DLD1 (cell line): ENCODE measurements around the gene MANF.

Source experiments
- in situ Hi-C: cut with HindIII; loops from 2 replicates; pipeline ENCODE4 v1.10.0; 2017; ENCODE audit warnings: low sequenced_read_pairs

The MANF gene

GRCh38 chr3:51368276-51368675 is 16.8 kb upstream of the MANF start:
- in situ Hi-C loops: loop anchor here (25.0 kb wide), 1 partner anchor 256 kb away; no protein-coding TSS in a partner anchor

- in situ Hi-C loops: loop anchor here (25.0 kb wide), 1 partner anchor 260 kb away; no protein-coding TSS in a partner anchor
Measured at GRCh38 chr3:51371943-51372557, 13.0 kb upstream of the MANF start.

GRCh38 chr3:51373658-51374421 is 11.3 kb upstream of the MANF start:
- in situ Hi-C loops: loop anchor here (25.0 kb wide), 1 partner anchor 262 kb away; no protein-coding TSS in a partner anchor

GRCh38 chr3:51374456-51374855 is 10.6 kb upstream of the MANF start:
- in situ Hi-C loops: loop anchor here (25.0 kb wide), 1 partner anchor 262 kb away; no protein-coding TSS in a partner anchor

DNA sequence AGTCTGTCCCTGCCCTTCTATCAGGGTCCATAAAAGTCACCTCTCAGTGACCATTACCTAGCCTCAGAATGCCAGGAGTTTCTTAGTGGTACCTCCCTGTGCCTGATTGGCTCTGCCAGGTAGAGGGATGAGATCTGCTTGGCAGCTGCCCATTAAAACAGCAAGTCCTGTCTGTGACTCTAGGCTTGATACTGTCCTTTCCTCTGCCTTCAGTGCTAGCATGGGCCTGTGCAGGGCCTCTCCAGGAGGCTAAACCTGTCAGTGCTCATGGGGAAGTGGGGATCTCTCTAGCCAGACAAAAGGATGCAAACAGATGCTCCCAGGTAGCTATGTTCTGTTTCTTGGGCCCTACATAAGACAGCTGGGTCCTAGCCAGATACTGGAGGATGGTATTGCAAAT is 10.0 kb upstream of the MANF start:
- in situ Hi-C loops: loop anchor here (25.0 kb wide), 1 partner anchor 1038 kb away; the partner anchor contains the start of genes RASSF1, TUSC2 and ZMYND10

- in situ Hi-C loops: loop anchor here (25.0 kb wide), 1 partner anchor 1038 kb away; the partner anchor contains the start of genes RASSF1, TUSC2 and ZMYND10
Measured at GRCh38 chr3:51375571-51375970, 9.5 kb upstream of the MANF start.

DNA sequence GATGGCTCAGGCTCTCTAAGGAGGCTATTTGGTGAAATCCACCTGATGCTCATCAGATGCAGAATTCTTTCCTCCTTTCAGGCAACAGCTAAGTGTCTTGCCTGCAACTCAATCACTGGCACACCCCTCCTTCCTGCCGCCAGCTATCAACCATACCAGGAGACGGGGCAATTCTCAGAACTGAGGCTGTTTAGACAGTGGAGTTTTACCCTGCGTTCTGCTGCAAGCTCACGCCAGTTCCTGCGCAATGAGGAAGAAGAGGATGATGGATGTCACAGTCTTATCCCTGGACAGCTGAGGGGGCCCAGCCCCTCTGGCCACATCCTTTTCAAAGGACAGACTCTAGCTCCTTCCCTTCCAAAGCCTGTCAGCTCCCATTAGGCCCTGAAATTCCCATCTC is 7.0 kb upstream of the MANF start:
- in situ Hi-C loops: loop anchor here (25.0 kb wide), 1 partner anchor 1041 kb away; the partner anchor contains the start of genes RASSF1, TUSC2 and ZMYND10

DNA sequence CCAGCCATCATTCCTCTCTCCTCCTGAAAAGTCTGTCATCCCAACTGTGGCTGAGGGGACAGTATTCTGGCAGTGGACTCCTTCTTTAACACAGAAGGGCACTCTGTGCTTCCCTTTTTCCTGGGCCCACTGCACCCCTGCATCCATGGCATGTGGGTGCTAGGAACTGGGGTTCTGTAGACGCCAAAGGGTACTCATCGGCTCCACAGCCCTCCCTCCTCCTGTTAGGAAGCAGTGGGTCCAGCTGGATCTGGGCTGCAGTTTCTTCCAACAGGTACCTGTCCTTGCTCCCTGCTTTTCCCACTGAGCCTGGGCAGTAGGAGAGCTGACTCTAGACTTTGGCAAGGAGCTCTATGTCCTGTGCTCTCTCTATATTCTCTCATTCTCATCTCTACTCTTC is 6.4 kb upstream of the MANF start:
- in situ Hi-C loops: loop anchor here (25.0 kb wide), 1 partner anchor 1041 kb away; the partner anchor contains the start of genes RASSF1, TUSC2 and ZMYND10

- in situ Hi-C loops: loop anchor here (25.0 kb wide), 1 partner anchor 1042 kb away; the partner anchor contains the start of genes RASSF1, TUSC2 and ZMYND10
Measured at GRCh38 chr3:51379301-51379700, 5.8 kb upstream of the MANF start.

- in situ Hi-C loops: loop anchor here (25.0 kb wide), 1 partner anchor 1043 kb away; the partner anchor contains the start of genes RASSF1, TUSC2 and ZMYND10
Measured at GRCh38 chr3:51379746-51380455, 5.2 kb upstream of the MANF start.

DNA sequence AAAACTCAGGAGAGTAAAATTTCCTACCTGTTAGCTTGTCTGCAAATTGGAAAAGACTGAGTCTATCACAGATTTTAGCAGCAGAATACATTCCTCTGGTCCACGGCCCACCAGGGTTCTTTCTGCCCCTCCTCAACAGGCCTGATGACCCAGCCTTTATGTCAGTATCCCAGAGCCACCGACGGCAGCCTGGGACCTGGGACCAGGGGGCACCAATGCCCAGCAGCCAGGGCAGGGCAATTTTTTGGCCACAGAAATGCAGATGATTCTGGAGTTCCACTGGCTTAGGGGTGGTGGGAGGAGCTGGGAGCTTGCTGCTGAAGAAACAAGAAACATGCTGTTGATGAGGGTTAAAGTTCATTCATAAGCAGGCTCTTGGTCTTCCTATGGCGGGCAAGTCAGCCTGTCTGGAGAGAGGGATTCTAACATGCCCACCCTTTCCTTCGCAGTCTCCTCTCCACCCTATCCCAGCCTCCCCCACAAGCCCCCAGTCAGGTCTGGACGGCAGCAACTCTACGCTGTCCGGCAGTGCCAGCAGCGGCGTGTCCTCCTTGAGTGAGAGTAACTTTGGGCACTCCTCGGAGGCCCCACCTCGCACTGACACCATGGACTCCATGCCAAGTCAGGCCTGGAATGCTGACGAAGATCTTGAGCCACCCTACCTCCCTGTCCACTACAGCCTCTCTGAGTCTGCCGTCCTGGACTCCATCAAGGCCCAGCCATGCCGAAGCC is 4.3 kb upstream of the MANF start:
- in situ Hi-C loops: loop anchor here (25.0 kb wide), 1 partner anchor 1043 kb away; the partner anchor contains the start of genes RASSF1, TUSC2 and ZMYND10

DNA sequence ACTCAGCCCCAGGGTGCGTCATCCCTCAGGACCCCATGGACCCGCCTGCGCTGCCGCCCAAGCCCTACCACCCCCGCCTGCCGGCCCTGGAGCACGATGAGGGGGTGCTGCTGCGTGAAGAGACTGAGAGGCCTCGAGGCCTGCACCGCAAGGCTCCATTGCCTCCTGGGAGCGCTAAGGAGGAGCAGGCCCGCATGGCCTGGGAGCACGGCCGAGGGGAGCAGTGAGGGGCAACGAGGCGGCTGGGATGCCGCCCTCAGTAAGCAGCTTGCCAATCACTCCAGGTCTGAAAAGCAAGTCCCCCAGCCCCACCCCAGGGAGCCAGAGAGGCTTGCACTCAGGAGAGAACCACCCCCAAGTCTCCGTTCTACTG is 3.8 kb upstream of the MANF start:
- in situ Hi-C loops: loop anchor here (25.0 kb wide), 1 partner anchor 1044 kb away; the partner anchor contains the start of genes RASSF1, TUSC2 and ZMYND10

- in situ Hi-C loops: loop anchor here (25.0 kb wide), 1 partner anchor 1045 kb away; the partner anchor contains the start of genes RASSF1, TUSC2 and ZMYND10
Measured at GRCh38 chr3:51382076-51382745, 2.9 kb upstream of the MANF start.

DNA sequence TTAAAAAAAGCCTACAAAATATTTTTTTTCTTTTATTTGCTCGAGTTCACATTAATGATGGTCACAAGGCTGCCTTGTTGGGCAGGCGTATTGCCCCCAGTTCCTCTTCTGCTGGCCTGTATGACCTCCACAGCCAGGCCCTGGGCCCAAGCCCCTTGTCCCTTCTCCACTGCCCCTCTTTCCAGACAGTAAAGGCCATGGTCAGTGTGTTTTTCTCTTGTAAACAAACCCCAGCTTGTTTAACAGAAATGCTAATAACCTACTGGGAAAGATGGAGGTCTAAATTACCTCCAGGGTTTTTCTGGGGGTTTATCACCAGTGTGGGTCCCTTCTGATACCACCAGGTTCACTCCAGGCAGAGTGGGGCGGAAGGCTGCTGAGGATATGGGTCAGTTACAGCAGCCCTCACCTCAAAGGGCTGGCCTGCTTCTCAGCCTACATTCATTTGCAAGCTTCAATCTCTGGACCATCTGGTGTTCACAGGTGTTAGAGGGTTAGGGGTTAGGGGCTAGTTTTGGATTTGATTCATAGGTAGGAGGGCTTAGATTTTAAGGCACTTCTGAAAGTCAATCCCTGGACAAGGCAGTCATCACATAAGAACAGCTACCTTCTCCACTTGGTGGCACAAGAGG is 2.0 kb upstream of the MANF start:
- in situ Hi-C loops: loop anchor here (25.0 kb wide), 1 partner anchor 1046 kb away; the partner anchor contains the start of genes RASSF1, TUSC2 and ZMYND10

DNA sequence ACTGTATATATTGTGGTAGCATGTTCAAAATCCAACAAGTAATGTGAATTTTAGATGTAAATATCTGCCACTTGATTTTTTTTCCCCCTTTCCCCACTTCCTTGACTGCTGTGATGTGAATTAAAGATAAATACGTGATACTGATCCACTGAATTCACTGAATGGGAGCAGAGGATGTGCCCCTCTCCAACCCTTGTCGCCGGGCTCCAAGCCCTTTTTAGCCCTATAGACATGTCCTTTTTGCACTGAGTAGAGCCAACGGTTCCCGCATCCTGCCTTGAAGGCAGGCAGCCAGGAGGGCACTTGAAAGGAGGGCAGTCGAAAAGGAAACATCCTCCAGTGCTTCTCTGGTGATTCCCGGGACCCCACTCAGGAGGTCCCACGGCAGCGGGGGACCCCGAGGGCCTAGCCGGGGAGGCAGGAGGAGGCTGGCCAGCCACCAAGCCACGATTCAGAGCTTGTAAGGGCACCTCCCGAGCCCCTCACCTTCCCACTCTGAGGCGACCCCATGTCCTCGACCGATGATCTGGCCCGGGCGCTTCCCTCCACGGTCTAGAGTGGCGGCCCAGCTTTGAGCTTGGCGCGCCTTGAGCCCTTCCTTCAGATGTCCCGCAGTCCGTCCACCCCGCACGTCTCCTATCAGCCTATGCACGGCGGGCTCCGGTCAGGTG is 901 bp upstream of the MANF start:
- in situ Hi-C loops: loop anchor here (25.0 kb wide), 1 partner anchor 1047 kb away; the partner anchor contains the start of genes RASSF1, TUSC2 and ZMYND10

- in situ Hi-C loops: loop anchor here (25.0 kb wide), 1 partner anchor 1048 kb away; the partner anchor contains the start of genes RASSF1, TUSC2 and ZMYND10
Measured at GRCh38 chr3:51385621-51386091, 565 bp downstream of the MANF start.

DNA sequence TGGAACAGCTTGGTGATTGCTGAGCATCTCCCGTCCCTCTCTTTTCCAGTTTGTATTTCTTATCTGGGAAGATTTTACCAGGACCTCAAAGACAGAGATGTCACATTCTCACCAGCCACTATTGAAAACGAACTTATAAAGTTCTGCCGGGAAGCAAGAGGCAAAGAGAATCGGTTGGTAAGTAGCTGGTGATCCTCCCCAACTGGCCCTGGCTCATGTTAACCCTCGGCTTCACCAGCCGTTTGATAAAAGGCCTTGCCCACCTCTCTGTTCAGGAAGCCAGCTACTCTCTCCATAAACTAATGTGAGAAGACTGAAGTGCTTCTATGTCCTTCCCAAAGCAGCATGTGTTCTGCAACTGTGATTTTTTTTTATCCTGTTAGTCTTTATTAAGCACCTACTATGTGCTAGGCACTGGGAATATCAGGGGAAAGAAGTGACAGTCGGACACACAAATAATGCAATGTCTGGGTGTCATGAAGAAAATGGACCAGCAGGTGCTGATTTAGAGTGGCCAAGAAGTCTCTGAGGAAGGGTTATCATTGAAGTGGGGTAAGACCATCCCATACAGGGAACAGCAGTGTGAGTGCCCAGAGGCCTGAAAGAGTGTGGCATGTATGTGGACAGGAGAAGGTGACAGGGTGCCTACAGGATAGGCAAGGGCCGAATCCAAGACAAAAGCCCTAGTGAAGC is 1.2 kb downstream of the MANF start:
- in situ Hi-C loops: loop anchor here (25.0 kb wide), 1 partner anchor 1049 kb away; the partner anchor contains the start of genes RASSF1, TUSC2 and ZMYND10
